Suprapubic skin (tissue), 4 donors: ENCODE data around the gene PTPRCAP. TPM values are rescaled to one million over a fixed set of nuclear protein-coding genes. Genes with fewer than 3 reads are reported as not detected.

Experiments used
- DNase-seq, 2 donors: peaks; one replicate each; pipeline ENCODE4 v3.0.0-alpha.2; 2019; ENCODE audit warnings: low spot score in 2 of 2
- H3K27ac ChIP-seq: fragments of 200-600 bp; sonication (generic); one replicate; pipeline ENCODE4 v1.5.1; 2019
- H3K27me3 ChIP-seq: fragments of 200-600 bp; sonication (generic); one replicate; pipeline ENCODE4 v1.5.1; 2019
- H3K36me3 ChIP-seq: fragments of 200-600 bp; sonication (generic); one replicate; pipeline ENCODE4 v1.5.1; 2019
- H3K4me1 ChIP-seq: fragments of 200-600 bp; sonication (generic); one replicate; pipeline ENCODE4 v1.5.1; 2019
- H3K4me3 ChIP-seq: fragments of 200-600 bp; sonication (generic); one replicate; pipeline ENCODE4 v1.5.1; 2019; ENCODE audit warnings: mild to moderate bottlenecking
- H3K9me3 ChIP-seq: fragments of 200-600 bp; sonication (generic); one replicate; pipeline ENCODE4 v1.5.1; 2019
- EP300 ChIP-seq: sonication (generic); formaldehyde crosslinking; IDR thresholded peaks from one replicate; pipeline ENCODE4 v1.6.1; 2017; ENCODE audit warnings: antibody characterized with exemption
- POLR2A ChIP-seq, 2 donors: fragments of 450-650 bp; IDR thresholded peaks; one replicate each; pipeline ENCODE4 v1.6.1; 2017; ENCODE audit warnings: antibody characterized with exemption in 2 of 2, mild to moderate bottlenecking in 2 of 2, moderate library complexity in 2 of 2
- POLR2AphosphoS5 ChIP-seq, 3 donors: sonication (generic); formaldehyde crosslinking; IDR thresholded peaks; one replicate each; pipeline ENCODE4 v1.6.1; 2017; ENCODE audit warnings: antibody characterized with exemption in 3 of 3
- WGBS: methylation state at CpG from one replicate; pipeline ENCODE4 v1.1.5; 2018; 5-methylcytosine and 5-hydroxymethylcytosine counted together
- total RNA-seq, 4 donors: library from RNA; depleted of rRNA; stranded (reverse); fragments of >200 nt; gene quantifications; one replicate each; pipeline ENCODE4 v1.1.0, GENCODE V29; 2016
- TF ChIP-seq, protein P1 (sequence below), 2 donors: fragments of 200-600 bp in 1 of 2; fragments of 450-650 bp in 1 of 2; sonication (generic) in 1 of 2; IDR thresholded peaks; one replicate each; pipeline ENCODE4 v1.5.1; 2016 to 2019; ENCODE audit warnings: antibody characterized with exemption in 2 of 2, mild to moderate bottlenecking in 1 of 2, moderate library complexity in 1 of 2

The PTPRCAP gene
- total RNA-seq, 4 donors from 2014 or later: 0.59 to 4.3 (median 2.0) TPM

DNA sequence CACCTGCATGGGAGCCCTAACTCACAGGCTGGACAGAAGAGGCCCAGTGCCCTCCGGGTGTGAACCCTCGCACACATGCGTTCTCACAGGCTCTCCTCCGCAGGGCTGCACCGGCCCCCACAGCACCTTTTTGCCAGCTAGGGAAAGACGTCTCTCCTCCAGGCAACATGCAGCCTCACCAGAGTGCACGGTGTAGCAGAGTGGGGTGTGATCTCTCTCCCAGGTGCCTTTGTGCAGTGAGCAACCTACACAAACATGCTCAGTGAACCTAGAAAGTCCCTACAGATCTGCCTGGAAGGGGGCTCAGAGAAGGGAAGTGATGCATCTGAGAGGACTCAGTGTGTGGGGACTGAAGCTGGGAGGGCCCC is 25.7 kb downstream of the PTPRCAP start:
- DNase-seq: no peak
- H3K4me3 ChIP-seq: no peak overlapping the region
- no peak for TF ChIP-seq POLR2AphosphoS5 (IDR thresholded peaks at IDR 0.05)
- TF ChIP-seq POLR2A (IDR thresholded peaks at IDR 0.05): no peak
- TF ChIP-seq, protein P1, sequence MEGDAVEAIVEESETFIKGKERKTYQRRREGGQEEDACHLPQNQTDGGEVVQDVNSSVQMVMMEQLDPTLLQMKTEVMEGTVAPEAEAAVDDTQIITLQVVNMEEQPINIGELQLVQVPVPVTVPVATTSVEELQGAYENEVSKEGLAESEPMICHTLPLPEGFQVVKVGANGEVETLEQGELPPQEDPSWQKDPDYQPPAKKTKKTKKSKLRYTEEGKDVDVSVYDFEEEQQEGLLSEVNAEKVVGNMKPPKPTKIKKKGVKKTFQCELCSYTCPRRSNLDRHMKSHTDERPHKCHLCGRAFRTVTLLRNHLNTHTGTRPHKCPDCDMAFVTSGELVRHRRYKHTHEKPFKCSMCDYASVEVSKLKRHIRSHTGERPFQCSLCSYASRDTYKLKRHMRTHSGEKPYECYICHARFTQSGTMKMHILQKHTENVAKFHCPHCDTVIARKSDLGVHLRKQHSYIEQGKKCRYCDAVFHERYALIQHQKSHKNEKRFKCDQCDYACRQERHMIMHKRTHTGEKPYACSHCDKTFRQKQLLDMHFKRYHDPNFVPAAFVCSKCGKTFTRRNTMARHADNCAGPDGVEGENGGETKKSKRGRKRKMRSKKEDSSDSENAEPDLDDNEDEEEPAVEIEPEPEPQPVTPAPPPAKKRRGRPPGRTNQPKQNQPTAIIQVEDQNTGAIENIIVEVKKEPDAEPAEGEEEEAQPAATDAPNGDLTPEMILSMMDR (IDR thresholded peaks at IDR 0.05): no peak
- no peak for TF ChIP-seq EP300

DNA sequence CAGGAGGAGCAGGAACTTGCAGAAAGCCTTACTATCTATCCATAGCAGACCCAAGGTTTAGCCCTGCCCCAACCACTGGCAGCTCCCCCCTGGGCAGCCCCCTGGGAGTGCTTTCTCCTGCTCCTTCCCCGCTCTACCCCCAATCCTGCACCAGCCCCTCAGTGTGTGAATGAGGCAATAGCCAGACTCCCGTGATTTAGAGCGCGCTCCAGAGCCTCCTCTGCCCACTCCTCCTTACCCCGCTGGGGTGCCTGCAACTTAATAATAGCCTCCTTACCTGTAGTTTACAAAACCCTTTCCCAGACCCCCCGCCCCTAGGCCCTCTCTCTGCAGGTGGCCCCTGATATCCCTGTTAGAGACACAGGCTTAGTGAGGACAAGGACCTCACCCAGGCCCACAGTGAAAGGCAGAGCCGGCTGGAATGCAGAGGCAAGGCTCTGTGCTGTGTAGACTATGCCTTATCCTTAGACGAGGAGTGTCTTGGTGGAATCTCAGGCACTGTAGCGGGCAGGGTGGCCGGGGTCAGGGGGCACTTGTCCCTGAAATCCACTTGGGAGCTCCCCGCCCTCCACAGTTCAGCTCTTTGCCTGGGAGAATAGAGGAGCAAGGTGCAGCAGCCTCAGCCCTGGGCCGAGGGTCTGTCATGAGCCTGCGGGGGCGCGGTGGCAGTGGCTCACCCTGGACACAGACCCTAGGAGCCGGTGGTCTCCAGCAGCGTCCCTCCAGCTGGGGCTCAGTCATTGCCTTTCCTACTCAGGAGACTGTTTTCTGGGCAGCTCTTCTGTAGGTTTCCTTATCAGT is 26.3 kb downstream of the PTPRCAP start:
- no peak for TF ChIP-seq EP300
- no peak for TF ChIP-seq POLR2A (IDR thresholded peaks at IDR 0.05)
- TF ChIP-seq, protein P1 (IDR thresholded peaks at IDR 0.05): no peak
- no peak for TF ChIP-seq POLR2AphosphoS5 (IDR thresholded peaks at IDR 0.05)
- H3K27me3 ChIP-seq: peaks cover 47% of the 10 kb centered on the region
- no peak overlapping the region for H3K4me3 ChIP-seq
- 85% methylated on average over 13 of the region's 17 CpGs for WGBS
- DNase-seq: no peak
- no peaks in the 10 kb centered on the region for H3K36me3 ChIP-seq
- peaks cover 43% of the 10 kb centered on the region for H3K4me1 ChIP-seq
- H3K9me3 ChIP-seq: no peaks in the 10 kb centered on the region
- H3K27ac ChIP-seq: no peak overlapping the region

More for the DNA sequence above, 25.7 kb downstream of the PTPRCAP start:
- peaks cover 47% of the 10 kb centered on the region for H3K27me3 ChIP-seq
- no peaks in the 10 kb centered on the region for H3K36me3 ChIP-seq
- no CpG with 5 or more reads among the region's 7 CpGs for whole genome bisulfite sequencing
- no peaks in the 10 kb centered on the region for H3K9me3 ChIP-seq
- peaks cover 46% of the 10 kb centered on the region for H3K4me1 ChIP-seq
- H3K27ac ChIP-seq: no peak overlapping the region

DNA sequence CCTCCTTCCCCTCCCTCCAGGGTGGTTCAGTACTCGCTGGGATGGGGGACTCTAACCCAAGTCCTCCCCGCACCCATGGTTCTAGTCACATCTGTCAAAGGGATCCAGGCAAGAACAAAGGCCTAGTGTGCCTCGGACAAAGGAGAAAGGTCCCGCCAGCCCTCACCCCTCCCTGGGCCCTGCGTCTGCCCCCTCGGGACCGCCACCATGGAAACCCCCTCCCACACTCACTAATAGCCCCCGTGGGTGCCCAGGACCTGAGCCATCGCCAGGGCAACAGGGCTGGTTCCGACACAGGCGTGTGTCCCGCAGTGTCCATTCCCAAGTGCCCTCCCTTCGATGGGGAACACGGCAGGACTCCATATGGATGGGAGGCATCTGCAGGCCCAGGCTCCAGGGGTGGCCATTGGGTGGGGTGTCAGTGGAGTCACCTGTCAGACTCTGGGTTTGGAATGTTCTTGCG is 27.1 kb downstream of the PTPRCAP start:
- no peak for DNase-seq
- peaks cover 47% of the 10 kb centered on the region for H3K27me3 ChIP-seq
- WGBS: 46% methylated on average over 9 of the region's 15 CpGs
- H3K36me3 ChIP-seq: no peaks in the 10 kb centered on the region
- H3K27ac ChIP-seq: no peak overlapping the region
- no peak for TF ChIP-seq POLR2AphosphoS5 (IDR thresholded peaks at IDR 0.05)
- peaks cover 35% of the 10 kb centered on the region for H3K4me1 ChIP-seq
- no peaks in the 10 kb centered on the region for H3K9me3 ChIP-seq
- no peak overlapping the region for H3K4me3 ChIP-seq

DNA sequence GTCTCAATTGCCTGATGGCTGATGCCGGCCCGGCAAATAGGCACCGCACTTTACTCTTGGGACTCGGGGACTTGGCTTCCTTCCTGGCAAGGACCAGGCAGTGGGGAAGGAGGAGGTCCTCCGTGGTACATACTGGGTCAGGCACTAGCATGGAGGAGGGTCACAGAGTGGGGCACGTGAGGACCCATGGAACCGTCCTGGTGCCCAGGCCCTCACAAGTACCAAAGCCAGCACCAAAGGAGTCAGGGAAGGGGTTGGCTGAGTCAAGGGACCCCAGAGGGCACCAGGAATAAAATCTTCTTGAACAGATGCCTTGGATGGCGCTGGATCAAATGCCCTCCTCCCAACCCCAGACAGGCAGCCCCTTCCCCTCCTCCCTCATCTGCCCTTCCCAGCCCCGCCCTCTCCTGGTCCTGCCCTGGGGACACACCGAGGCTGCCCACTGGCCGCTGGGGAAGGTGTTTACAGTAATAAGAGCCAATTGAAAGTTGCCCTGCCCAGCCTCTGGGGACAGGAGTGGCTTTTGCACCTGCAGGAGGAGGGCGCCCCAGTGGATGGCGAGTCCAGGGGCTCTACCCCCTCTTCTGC is 27.6 kb downstream of the PTPRCAP start:
- peaks cover 30% of the 10 kb centered on the region for H3K4me1 ChIP-seq
- DNase-seq: no peak
- 31% methylated on average over 7 of the region's 13 CpGs for WGBS
- no peaks in the 10 kb centered on the region for H3K36me3 ChIP-seq
- peaks cover 45% of the 10 kb centered on the region for H3K27me3 ChIP-seq
- H3K4me3 ChIP-seq: no peak overlapping the region
- TF ChIP-seq POLR2A (IDR thresholded peaks at IDR 0.05) (no peak), EP300 (no peak), POLR2AphosphoS5 (IDR thresholded peaks at IDR 0.05) (no peak)
- TF ChIP-seq, protein P1 (IDR thresholded peaks at IDR 0.05): no peak
- H3K27ac ChIP-seq: no peak overlapping the region
- H3K9me3 ChIP-seq: no peaks in the 10 kb centered on the region

DNA sequence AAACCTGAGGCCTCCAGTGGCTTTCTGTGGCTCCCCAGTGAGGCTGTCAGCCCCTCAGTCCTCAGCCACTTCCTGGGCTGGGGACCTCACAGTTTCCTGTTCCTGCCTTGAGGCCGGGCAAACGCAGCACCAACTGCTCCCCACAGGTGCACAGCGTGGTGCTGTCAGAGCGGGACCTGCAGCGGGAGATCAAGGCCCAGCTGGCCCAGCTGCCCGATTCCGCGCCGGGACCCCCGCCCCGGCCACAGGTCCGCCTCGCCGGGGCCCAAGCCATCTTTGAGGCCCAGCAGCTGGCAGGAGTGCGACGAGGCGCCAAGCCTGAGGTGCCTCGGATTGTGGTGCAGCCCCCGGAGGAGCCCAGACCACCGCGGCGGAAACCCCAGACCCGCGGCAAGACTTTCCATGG is 28.2 kb downstream of the PTPRCAP start:
- WGBS: no CpG with 5 or more reads among the region's 24 CpGs
- H3K4me1 ChIP-seq: peaks cover 29% of the 10 kb centered on the region
- TF ChIP-seq, protein P1 (IDR thresholded peaks at IDR 0.05): no peak
- TF ChIP-seq EP300: no peak
- no peak for TF ChIP-seq POLR2A (IDR thresholded peaks at IDR 0.05)
- no peak for TF ChIP-seq POLR2AphosphoS5 (IDR thresholded peaks at IDR 0.05)
- no peak overlapping the region for H3K27ac ChIP-seq
- no peak for DNase-seq
- H3K36me3 ChIP-seq: no peaks in the 10 kb centered on the region
- peaks cover 43% of the 10 kb centered on the region for H3K27me3 ChIP-seq
- no peaks in the 10 kb centered on the region for H3K9me3 ChIP-seq
- peak overlapping the region; percentile 5 for H3K4me3 ChIP-seq
